Measurements from ENCODE around the gene ULK1. TPM values are rescaled to one million over a fixed set of nuclear protein-coding genes. Genes with fewer than 3 reads are reported as not detected.
A peak's percentile ranks its signal among the peaks of the same experiment; 100 is the strongest.

Gene ULK1
- total RNA-seq, 4 donors from 2014 or later = 17.5 to 140 (median 28.0) TPM

GRCh38 chr12:131896811-131897270 is 2.4 kb downstream of the ULK1 start:
- in situ Hi-C loops (cut with MboI; ENCODE audit: low pct_ligation_motif_present in 1 of 4, low pct_unique_long_range_greater_than_20kb in 1 of 4, low sequenced_read_pairs in 3 of 4) (no loop called here), intact Hi-C loops (cut with DNase I; ENCODE audit: low total_unique reads) (no loop called here)
- Histone ChIP-seq H3K27me3 (no peaks in the 10 kb centered on the region), H3K36me3 (no peaks in the 10 kb centered on the region), H3K9me3 (no peaks in the 10 kb centered on the region), H3K27ac (peak overlapping the region; percentile 93 to 98 (median 94)), H3K4me1 (peaks cover 11 to 29% (median 21%) of the 10 kb centered on the region in 4 donors), H3K4me3 (peak overlapping the region in 2 of 4 donors; percentile 64 to 89)
- no peak for TF ChIP-seq POLR2AphosphoS5 (IDR thresholded peaks at IDR 0.05)
- 70% methylated on average over 11 of the region's 14 CpGs; no CpG with 5 or more reads in 1 of the 2 donors for WGBS, 2 donors (ENCODE audit: low coverage in 1 of 2)
- no peak for DNase-seq

DNA sequence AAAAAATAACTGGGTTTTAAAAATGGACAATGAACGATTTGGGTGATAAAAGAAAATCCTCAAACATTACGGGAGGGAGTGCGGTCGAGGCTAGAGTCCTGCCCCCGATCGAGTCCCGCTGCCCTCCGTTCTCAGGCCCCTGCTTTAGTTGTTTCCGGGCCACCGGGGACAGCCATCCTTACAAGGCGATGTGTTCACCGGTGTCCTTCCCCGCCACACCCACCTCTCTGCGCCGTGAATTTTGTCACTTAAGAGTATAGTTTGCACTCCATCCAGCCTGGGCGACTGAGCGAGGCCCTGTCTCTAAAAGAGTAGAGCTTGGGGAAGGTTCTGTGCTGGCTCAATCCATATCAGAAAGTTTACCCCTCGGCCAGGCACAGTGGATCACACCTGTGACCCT is 2.9 kb downstream of the ULK1 start:
- intact Hi-C loops (cut with DNase I; ENCODE audit: low total_unique reads) (no loop called here), in situ Hi-C loops (cut with MboI; ENCODE audit: low pct_ligation_motif_present in 1 of 4, low pct_unique_long_range_greater_than_20kb in 1 of 4, low sequenced_read_pairs in 3 of 4) (no loop called here)
- H3K36me3 ChIP-seq = no peaks in the 10 kb centered on the region
- H3K9me3 ChIP-seq = no peaks in the 10 kb centered on the region
- no peaks in the 10 kb centered on the region for H3K27me3 ChIP-seq
- WGBS, 2 donors (ENCODE audit: low coverage in 1 of 2) = 90 to 91% methylated on average over 15 to 18 of the region's 18 CpGs
- TF ChIP-seq POLR2AphosphoS5 (IDR thresholded peaks at IDR 0.05) (no peak), POLR2A (IDR thresholded peaks at IDR 0.05) (no peak), EP300 (IDR thresholded peaks at IDR 0.05; ENCODE audit: low read depth) (no peak), CTCF (IDR thresholded peaks at IDR 0.05) (no peak)
- peak overlapping the region; percentile 93 to 98 (median 94) for H3K27ac ChIP-seq
- H3K4me1 ChIP-seq = peaks cover 14 to 33% (median 26%) of the 10 kb centered on the region in 4 donors
- DNase-seq = no peak
- H3K4me3 ChIP-seq = no peak overlapping the region

DNA sequence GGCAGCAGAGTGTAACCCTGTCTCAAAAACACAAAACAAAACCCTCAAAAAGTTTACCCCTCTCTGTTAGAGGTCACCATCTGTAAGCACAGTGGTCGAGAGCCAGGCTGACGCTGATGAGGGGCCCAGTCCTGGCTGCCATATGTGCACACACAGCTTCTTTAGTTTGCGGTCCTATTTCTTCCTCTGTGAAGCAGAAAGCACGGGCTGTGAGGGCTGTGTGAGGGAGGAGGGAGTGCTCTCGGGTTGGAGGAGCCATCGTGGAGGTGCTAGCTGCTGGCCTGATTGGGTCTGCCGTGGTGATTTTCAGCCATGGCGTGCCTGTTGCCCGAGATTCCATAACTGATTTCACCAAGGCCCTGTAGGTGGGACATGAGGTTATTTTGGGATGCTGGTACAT is 3.5 kb downstream of the ULK1 start:
- no peaks in the 10 kb centered on the region for H3K36me3 ChIP-seq
- 88% methylated on average over 9 of the region's 9 CpGs; no CpG with 5 or more reads in 1 of the 2 donors for WGBS, 2 donors (ENCODE audit: low coverage in 1 of 2)
- H3K9me3 ChIP-seq = no peaks in the 10 kb centered on the region
- H3K4me3 ChIP-seq = no peak overlapping the region
- H3K4me1 ChIP-seq = peaks cover 19 to 37% (median 30%) of the 10 kb centered on the region in 4 donors
- H3K27me3 ChIP-seq = no peaks in the 10 kb centered on the region
- intact Hi-C loops (cut with DNase I; ENCODE audit: low total_unique reads) = no loop called here
- no peak for TF ChIP-seq POLR2A (IDR thresholded peaks at IDR 0.05)
- TF ChIP-seq CTCF (IDR thresholded peaks at IDR 0.05) = no peak
- TF ChIP-seq POLR2AphosphoS5 (IDR thresholded peaks at IDR 0.05) = no peak
- no peak for TF ChIP-seq EP300 (IDR thresholded peaks at IDR 0.05; ENCODE audit: low read depth)
- in situ Hi-C loops (cut with MboI; ENCODE audit: low pct_ligation_motif_present in 1 of 4, low pct_unique_long_range_greater_than_20kb in 1 of 4, low sequenced_read_pairs in 3 of 4) = no loop called here
- peak overlapping the region in 2 of 4 donors; percentile 94 to 98 for H3K27ac ChIP-seq
- DNase-seq = no peak

DNA sequence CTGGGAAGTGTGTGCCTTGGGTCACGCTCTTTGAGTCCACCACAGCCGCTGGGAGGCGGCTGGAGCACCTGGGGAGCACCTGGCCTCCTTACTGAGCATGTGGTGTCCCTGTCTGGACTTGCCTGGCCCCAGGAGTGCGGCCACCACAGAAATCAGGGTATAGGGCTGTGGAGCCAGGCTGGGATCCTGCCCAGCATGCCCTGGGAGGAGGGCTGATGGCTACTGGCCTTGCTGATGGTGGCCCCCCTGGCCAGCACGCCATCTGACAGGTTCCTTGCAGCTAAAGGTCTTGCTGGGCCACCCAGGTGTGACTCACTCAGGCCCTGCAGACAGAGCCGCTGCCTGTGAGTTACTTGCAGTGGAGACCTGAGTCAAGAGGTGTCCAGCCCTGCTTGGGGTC is 6.0 kb downstream of the ULK1 start:
- DNase-seq = no peak
- in situ Hi-C loops (cut with MboI; ENCODE audit: low pct_ligation_motif_present in 1 of 4, low pct_unique_long_range_greater_than_20kb in 1 of 4, low sequenced_read_pairs in 3 of 4) = no loop called here
- H3K27me3 ChIP-seq = no peaks in the 10 kb centered on the region
- H3K36me3 ChIP-seq = no peaks in the 10 kb centered on the region
- no peak overlapping the region for H3K27ac ChIP-seq
- no peak for TF ChIP-seq POLR2AphosphoS5 (IDR thresholded peaks at IDR 0.05)
- no peak for TF ChIP-seq CTCF (IDR thresholded peaks at IDR 0.05)
- no peak for TF ChIP-seq POLR2A (IDR thresholded peaks at IDR 0.05)
- TF ChIP-seq EP300 (IDR thresholded peaks at IDR 0.05; ENCODE audit: low read depth) = no peak
- peaks cover 22 to 32% (median 30%) of the 10 kb centered on the region in 4 donors for H3K4me1 ChIP-seq
- H3K9me3 ChIP-seq = no peaks in the 10 kb centered on the region
- H3K4me3 ChIP-seq = no peak overlapping the region
- WGBS, 2 donors (ENCODE audit: low coverage in 1 of 2) = 96% methylated on average over 4 of the region's 6 CpGs; no CpG with 5 or more reads in 1 of the 2 donors
- intact Hi-C loops (cut with DNase I; ENCODE audit: low total_unique reads) = no loop called here
